HG02623 (cell line): ENCODE results near the gene FRY.

Experiments used
- ATAC-seq: cut with Tn5 transposase; IDR thresholded peaks from one replicate; pipeline ENCODE4 v1.9.1; 2021; ENCODE audit warnings: moderate library complexity; ENCODE audit not compliant: unreplicated experiment

FRY gene

GRCh38 chr13:32016119-32016518, 15.5 kb upstream of the FRY start:
- ATAC-seq = no peak

GRCh38 chr13:32016631-32017030, 14.9 kb upstream of the FRY start:
- no peak for ATAC-seq

DNA sequence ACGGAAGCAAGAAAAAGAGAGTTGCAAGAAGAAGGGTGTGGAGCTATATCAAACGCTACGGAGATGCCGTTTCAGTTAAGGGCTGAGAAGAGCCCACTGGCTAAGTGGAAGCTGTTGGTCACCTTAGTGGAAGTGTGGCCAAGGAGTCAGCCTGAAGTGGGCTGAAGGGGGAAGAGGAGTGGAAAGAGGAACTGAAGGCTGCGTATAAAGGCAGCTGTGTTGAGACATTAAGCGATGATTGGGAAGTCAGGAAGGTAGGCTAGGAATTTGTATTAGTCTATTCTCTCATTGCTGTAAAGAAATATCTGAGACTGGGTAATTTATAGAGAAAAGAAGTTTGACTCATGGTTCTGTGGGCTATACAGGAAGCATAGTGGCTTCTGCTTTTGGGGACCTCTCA, 14.1 kb upstream of the FRY start:
- no peak for ATAC-seq

DNA sequence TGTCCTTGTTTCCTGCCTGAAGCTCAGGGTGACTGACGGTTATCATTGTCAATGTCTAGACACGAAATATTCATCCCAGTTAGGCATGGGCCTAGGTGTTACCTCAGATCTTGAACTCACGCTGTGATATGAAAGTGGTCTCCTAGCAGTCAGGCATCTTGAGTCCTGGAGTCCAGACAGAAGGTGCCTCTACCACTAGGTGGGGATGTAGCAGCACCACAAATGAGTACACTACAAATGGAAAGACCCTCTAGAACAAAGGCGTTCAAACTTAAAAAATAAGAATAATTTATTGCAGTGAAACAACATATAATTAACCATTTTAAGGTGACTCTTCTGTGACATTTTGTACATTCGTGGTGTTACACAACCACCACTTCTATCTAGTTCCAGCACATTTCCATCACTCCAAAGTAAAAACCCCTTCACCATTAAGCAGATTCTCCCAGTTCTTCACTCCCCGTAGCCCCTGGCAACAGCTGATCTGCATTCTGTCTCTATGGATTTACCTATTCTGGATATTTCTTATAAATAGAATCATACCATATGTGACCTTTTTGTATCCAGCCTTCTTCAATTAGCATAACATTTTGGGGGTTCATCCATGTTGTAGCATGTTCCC, 11.9 kb upstream of the FRY start:
- ATAC-seq = peak; percentile 61

DNA sequence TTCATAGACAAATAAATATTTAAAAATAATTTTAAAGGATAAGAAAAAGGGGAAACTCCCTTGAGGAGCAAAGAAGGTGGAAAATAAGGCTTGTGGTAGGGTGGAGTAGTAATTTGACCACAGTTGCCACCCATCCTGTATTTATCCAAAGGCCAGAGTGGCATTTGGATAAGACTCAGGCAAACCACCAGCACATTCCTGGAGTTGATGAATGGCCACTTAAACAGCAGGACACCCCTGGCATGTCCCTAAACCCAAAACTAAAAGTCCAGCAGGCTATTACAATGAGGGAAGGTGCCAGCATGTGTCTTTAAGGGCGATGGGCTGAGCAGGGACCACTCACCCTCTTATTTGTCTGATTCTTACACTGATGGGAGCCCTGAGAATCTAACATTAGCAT, 9.8 kb upstream of the FRY start:
- no peak for ATAC-seq

DNA sequence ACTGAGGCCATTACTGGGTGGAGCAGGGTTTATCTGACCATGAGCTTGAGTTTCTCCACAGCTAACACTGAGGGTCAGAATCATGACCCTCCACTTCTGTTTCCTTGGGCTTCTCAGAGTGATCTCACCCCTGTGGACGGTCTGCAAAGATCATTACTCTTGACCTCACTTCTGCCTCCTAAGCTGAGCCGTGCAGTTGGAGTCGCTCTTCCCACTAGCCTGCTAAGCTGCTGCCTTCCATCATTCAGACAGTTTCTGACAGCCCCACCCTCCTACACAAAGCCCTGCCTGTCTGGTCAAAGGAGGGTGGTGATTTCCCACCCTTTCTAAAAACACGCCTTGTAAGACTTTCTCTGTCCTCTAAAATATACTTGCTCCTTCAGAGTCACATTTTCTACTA, 9.3 kb upstream of the FRY start:
- no peak for ATAC-seq

DNA sequence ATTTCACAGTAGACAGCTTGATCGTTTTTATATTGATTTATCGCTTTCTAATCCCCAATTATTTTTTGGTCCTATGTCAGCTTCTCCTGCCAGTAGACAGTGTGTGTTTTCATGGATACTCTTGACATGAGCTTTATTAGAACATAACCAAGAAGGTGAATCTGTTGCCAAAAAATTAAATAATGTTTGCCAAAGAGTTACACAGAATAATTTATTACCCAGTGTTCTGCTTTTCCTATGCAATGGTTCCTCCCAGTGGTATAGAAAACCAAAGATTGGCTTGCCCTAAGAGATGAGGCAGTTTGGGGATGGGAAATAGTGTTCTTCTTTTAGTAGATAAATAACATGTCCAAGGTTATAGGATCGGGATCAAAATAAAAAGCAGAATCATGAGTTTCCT, 8.5 kb upstream of the FRY start:
- ATAC-seq = no peak

- no peak for ATAC-seq
Measured at GRCh38 chr13:32023698-32024097, 7.9 kb upstream of the FRY start.

- ATAC-seq = no peak
Measured at GRCh38 chr13:32024750-32025149, 6.8 kb upstream of the FRY start.

DNA sequence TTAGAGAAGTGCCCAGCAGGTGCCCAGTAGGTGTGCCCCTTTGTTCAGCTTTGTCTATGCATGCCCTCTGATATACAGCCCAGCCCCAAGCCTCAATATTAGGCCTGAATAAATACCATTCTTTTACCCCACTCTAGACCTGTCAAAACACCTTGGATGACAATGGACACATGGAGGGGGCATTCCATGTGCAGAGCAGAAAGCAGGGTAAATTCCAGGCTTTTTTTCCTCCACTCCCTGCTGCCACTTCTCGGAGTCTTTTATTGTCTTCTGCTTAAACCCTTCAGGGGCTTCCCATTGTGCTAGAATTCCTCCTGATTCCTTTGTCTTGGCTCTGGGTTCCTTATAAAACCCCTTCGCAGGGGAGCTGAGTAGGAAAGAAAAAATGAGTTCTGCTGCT, 5.8 kb upstream of the FRY start:
- no peak for ATAC-seq

GRCh38 chr13:32026623-32027022, 5.0 kb upstream of the FRY start:
- no peak for ATAC-seq

GRCh38 chr13:32028711-32029110, 2.9 kb upstream of the FRY start:
- ATAC-seq = no peak

DNA sequence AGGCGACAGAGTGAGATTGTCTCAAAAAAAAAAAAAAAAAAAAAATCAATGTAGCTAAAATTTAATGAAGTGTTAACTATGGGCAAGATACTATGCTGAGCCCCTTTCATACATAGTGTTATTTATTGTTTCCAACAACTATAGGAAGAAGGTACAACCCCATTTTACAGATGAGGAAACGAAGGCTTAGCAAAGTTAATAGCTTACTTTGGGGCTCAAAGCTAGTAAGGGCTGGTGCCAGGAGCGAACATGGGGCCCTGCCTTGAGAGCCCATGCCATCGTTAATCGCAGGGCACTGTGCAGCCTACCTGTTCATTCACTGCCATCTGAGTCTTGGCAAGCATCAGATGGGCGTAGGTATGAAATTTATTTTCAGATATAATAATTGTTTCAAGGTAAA, 1.9 kb upstream of the FRY start:
- no peak for ATAC-seq

GRCh38 chr13:32031815-32032370, 319 bp downstream of the FRY start:
- ATAC-seq = no peak

DNA sequence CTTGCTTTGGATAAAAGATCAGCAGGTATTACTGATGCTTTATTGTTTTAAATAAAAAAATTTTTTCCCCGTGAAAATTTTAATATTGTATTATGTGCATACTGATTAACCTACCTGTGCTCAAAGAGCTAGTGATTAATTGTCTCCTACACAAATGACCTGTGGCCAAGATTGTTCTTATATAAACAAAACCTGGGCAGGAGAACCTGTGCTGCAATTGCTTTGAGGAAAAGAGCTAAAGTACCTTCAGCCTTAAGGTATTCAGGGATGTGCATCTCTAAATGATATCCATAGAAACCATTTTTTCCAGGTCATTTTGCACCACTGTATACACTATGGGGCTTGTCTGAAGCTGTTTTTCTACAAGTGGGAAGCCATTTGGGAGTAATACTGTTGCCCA, 1.2 kb downstream of the FRY start:
- ATAC-seq = no peak

GRCh38 chr13:32033744-32034143, 2.2 kb downstream of the FRY start:
- ATAC-seq = no peak

GRCh38 chr13:32035716-32036115, 4.1 kb downstream of the FRY start:
- no peak for ATAC-seq

- no peak for ATAC-seq
Measured at GRCh38 chr13:32036126-32036695, 4.6 kb downstream of the FRY start.

DNA sequence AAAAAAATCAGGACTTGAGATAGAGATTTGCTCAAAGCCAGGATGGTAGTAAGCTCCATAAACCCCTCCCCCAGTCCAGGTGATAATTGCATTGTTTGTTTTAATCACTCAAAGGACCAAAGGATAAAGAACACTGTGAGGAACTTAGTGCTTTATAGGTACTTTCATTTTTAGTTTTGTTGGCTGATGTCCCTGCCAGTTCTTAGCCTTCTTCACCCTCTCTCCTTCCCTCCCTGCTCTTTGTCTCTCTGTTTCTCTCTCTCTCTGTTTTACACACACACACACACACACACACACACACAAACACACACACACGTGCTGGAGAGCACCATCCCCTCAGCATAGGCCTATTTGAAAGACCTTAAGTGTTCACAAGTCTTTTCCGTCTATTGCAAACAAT, 5.2 kb downstream of the FRY start:
- no peak for ATAC-seq

DNA sequence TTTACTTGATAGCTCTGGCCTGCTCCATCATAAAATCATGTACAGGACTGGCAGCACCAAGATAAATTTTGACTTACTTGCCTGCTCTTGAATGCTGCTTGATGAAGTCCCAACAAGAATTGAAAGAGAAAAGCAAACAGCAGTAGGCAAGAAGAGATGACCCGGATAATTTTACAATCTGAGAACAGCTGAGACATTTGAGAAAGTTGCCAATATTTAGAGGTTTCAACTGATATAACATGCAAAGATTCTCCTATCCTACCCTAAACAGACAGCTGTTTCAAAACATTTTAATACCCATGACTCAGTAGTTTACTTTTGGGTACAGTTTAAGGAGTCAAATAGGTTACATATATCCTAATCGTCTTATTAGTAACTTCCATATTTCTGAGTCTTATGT, 5.9 kb downstream of the FRY start:
- ATAC-seq = no peak

DNA sequence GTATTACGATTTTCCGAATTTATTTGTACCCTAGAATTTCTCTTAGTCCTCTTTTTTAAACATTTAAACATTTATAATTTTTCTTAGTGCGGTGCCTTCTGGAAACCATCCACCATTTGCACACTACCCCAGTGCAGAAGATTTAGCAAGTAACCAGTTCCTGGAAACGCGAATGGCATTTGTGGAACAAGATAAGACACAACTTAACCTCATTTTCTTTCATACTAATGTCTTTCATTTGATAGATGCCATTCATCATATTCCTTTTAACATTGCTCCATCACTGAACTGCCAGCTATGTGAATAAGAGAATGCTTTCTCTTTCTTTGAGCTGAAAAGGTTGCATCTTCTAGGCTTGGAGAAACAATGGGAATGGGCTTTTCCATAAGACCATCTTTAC, 6.8 kb downstream of the FRY start:
- ATAC-seq = no peak

DNA sequence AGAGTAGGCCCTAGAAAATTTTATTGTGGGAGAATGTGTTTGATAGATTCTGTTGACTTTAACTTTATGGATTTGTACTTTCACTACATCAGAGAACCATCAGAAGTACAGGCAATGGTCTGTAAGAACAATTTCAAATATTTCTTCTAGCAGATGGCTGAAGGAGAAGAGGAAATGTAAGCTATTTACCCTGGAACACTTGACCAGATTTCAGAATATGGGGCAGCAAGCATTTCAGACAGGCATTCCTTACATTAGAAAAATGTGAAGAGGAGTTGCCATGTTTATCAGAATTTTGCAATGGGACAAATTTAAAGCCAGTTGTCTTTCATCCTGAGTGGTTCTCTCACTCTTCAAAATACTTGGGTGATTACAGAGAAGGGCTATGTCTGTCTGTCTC, 7.5 kb downstream of the FRY start:
- ATAC-seq = no peak

DNA sequence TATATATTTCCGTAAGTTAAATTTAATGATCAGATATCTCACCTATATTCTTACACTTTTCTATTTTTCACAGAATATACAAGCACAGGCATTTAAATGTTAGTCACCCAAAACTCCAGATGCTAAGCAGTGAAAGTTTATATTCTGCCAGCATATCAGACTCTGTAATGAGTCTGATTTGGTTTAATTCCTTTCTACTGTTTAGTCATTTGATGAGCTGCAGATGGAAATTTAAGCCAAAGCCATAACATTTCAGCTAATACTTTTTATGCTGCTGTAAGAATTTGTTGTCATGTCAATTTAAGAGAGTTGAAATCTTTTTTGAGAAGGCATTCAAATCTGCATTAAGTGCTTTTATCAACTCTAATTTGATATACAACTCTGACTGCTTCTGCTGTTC, 8.0 kb downstream of the FRY start:
- ATAC-seq = no peak
